Dermis blood vessel endothelial cell (primary cell): Measurements from ENCODE around the gene CNIH1. TPM values are rescaled to one million over a fixed set of nuclear protein-coding genes. Genes with fewer than 3 reads are reported as not detected.
"Not testable (repeated sequence)": the region's sequence is repeated elsewhere in the genome, so short reads cannot be mapped to it uniquely, and the experiment has no call there.

Experiments used
- DNase-seq: peaks from one replicate; pipeline ENCODE4 v3.0.0; 2010
- total RNA-seq: library from RNA; depleted of rRNA; stranded (reverse); fragments of >200 nt; gene quantifications from 2 replicates; pipeline ENCODE4 v1.2.3, GENCODE V29; 2014

CNIH1 gene
- total RNA-seq, 1 donor from 2014 or later, result 160 TPM

DNA sequence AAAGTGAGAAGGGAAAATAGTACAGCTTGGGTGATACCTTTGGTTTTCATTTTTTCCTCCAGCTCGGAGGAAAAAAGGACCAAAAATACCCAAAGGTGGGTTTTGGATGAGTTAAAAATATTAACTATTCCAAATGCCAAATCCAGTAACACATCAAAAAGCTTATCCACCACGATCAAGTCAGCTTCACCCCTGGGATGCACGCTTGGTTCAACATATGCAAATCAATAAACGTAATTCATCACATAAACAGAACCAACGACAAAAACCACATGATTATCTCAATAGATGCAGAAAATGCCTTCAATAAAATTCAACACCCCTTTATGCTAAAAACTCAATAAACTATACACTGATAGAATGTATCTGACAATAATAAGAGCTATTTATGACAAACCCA, 62.3 kb downstream of the CNIH1 start:
- not testable (repeated sequence) for DNase-seq

DNA sequence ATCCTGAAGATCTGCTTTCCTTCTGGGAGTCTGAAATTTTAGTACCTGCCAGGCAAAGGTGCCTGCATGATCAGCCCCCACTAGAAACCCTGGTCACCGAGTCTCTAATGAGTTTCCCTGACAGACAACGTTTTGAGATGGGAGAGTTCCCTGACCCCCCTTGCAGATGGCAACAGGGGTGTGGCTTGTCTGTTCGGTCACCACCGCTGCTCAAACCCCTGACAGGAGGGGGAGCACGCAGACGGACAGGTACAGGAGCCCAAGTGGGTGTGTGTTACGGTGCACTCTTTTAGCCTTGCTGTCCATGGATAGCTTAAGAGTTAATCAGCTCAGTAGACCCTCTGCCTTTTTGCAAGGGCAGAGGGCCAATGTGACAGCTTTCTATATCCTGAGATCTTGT, 63.7 kb downstream of the CNIH1 start:
- DNase-seq, result no peak

DNA sequence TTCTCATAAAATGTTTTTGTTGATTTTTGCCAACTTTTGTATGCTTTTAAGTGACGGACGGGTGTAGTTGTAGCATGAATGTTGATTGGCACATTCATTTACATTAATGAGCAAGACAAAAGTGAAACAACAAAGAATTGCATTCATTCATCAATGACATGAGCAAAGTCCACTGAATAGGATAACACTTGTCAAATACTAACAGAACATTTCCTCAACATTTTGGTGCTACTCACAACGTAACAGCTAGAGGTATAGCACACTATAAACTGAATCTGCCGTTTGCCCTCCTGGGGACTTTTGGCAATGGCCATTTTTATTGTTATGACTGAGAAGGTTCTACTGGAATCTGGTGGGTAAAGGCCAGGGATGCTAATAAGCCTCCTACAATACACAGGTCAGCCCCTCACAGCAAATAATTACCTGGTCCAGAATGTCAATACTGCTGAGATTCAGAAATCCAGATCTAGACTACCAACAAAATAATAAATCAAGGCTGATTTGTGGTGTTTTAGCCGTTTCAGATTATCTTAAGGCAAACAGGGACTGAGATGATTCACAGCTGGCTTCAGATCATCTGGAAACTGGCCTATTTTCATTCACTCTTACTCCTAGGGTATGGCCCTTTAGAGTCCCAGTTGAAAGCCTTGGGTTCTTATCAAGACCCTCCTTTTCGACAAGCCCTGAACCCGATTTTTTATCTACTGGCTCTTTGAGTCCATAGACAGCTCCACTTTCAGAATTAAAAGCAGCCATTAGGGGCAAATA, 66.9 kb downstream of the CNIH1 start:
- no peak for DNase-seq

Other genes starting within 250 kb of the CNIH1 start
- gene CDKN3, start 44.4 kb downstream of the CNIH1 start, total RNA-seq, result 34.4 and 83.6 TPM in 2 replicates
- gene GMFB, start 47.6 kb upstream of the CNIH1 start, total RNA-seq, result 113 and 114 TPM in 2 replicates
- 13.2 and 20.8 TPM in 2 replicates for gene CGRRF1, start 68.5 kb upstream of the CNIH1 start, total RNA-seq
- gene SAMD4A, start 125.8 kb upstream of the CNIH1 start, total RNA-seq, result 44.2 and 57.2 TPM in 2 replicates